Measurements from ENCODE around the gene CACHD1. TPM values are rescaled to one million over a fixed set of nuclear protein-coding genes. Genes with fewer than 3 reads are reported as not detected.

CACHD1 gene
- polyA plus RNA-seq, 1 of the 3 experiments (the other 2 are of a cell fraction) = 2.2 TPM

GRCh38 chr1:64538389-64538788, 68.5 kb downstream of the CACHD1 start:
- Histone ChIP-seq H3K4me2 (no peak overlapping the region), H3K9me2 (no peaks in the 10 kb centered on the region), H3K4me3 (ENCODE audit: low read depth in 2 of 2, low read length in 1 of 2) (no peak overlapping the region), H3F3A (replicated peaks; ENCODE audit: insufficient read depth) (peaks cover 6% of the 10 kb centered on the region), H3K9me3 (no peaks in the 10 kb centered on the region), H3K27me3 (ENCODE audit: insufficient read depth) (no peaks in the 10 kb centered on the region), H3K36me3 (replicated peaks in 1 of 2; ENCODE audit: control insufficient read depth in 1 of 2, insufficient read depth in 2 of 2, low read length in 1 of 2) (no peaks in the 10 kb centered on the region), H4K20me1 (ENCODE audit: insufficient read depth) (no peaks in the 10 kb centered on the region), H3K27ac (ENCODE audit: low read depth in 2 of 2, low read length in 1 of 2) (peak overlapping the region in 1 of 2 experiments; percentile 86; a peak in 1 of 4 replicates), H3K9ac (no peak overlapping the region), H3K4me1 (ENCODE audit: control insufficient read depth in 1 of 2, insufficient read depth in 2 of 2, low read depth in 1 of 2, low read length in 1 of 2) (peaks cover 28 to 46% of the 10 kb centered on the region in 2 experiments; a peak in 3 of 4 replicates), H2AFZ (ENCODE audit: low read depth) (no peak overlapping the region), H3K79me2 (ENCODE audit: insufficient read depth) (no peaks in the 10 kb centered on the region)
- ChIA-PET CTCF (no interaction called here), POLR2A (no interaction called here)
- no peak for DNase-seq
- 87% methylated on average over 3 of the region's 3 CpGs for WGBS (ENCODE audit: low lambda C conversion rate)
- no peak for TF ChIP-seq CTCF (IDR thresholded peaks at IDR 0.05)
- TF ChIP-seq TEAD4 (IDR thresholded peaks at IDR 0.05; ENCODE audit: borderline replicate concordance, insufficient read depth) = no peak
- no peak for TF ChIP-seq MAX (IDR thresholded peaks at IDR 0.05; ENCODE audit: low read depth)
- no peak for TF ChIP-seq SMC3 (IDR thresholded peaks at IDR 0.05; ENCODE audit: low read depth, low read length)
- no peak for TF ChIP-seq EZH2phosphoT487 (IDR thresholded peaks at IDR 0.05; ENCODE audit: borderline replicate concordance, low read depth)
- no peak for TF ChIP-seq ELF1 (IDR thresholded peaks at IDR 0.05)
- no peak for TF ChIP-seq JUND (IDR thresholded peaks at IDR 0.05)
- TF ChIP-seq TAF1 (IDR thresholded peaks at IDR 0.05; ENCODE audit: borderline replicate concordance, low read depth, low read length) = no peak
- TF ChIP-seq, protein P1, sequence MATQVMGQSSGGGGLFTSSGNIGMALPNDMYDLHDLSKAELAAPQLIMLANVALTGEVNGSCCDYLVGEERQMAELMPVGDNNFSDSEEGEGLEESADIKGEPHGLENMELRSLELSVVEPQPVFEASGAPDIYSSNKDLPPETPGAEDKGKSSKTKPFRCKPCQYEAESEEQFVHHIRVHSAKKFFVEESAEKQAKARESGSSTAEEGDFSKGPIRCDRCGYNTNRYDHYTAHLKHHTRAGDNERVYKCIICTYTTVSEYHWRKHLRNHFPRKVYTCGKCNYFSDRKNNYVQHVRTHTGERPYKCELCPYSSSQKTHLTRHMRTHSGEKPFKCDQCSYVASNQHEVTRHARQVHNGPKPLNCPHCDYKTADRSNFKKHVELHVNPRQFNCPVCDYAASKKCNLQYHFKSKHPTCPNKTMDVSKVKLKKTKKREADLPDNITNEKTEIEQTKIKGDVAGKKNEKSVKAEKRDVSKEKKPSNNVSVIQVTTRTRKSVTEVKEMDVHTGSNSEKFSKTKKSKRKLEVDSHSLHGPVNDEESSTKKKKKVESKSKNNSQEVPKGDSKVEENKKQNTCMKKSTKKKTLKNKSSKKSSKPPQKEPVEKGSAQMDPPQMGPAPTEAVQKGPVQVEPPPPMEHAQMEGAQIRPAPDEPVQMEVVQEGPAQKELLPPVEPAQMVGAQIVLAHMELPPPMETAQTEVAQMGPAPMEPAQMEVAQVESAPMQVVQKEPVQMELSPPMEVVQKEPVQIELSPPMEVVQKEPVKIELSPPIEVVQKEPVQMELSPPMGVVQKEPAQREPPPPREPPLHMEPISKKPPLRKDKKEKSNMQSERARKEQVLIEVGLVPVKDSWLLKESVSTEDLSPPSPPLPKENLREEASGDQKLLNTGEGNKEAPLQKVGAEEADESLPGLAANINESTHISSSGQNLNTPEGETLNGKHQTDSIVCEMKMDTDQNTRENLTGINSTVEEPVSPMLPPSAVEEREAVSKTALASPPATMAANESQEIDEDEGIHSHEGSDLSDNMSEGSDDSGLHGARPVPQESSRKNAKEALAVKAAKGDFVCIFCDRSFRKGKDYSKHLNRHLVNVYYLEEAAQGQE (IDR thresholded peaks at IDR 0.05; ENCODE audit: low read depth, low read length) = no peak
- TF ChIP-seq EP300 (IDR thresholded peaks at IDR 0.05; ENCODE audit: borderline replicate concordance in 1 of 2, low read depth in 1 of 2, low read length in 1 of 2) = no peak
- TF ChIP-seq FOXM1 (IDR thresholded peaks at IDR 0.05; ENCODE audit: low read depth) = no peak

GRCh38 chr1:64539289-64539688, 69.4 kb downstream of the CACHD1 start:
- H3K79me2 ChIP-seq (ENCODE audit: insufficient read depth) = no peaks in the 10 kb centered on the region
- H3K4me2 ChIP-seq = peak overlapping the region; percentile 60; the same call in 1 of the 2 replicates
- no peak for TF ChIP-seq JUND (IDR thresholded peaks at IDR 0.05)
- TF ChIP-seq MXI1 (IDR thresholded peaks at IDR 0.05; ENCODE audit: low read depth, low read length) = peak; percentile 38; the same call in 1 of the 2 replicates
- TF ChIP-seq, protein P2, sequence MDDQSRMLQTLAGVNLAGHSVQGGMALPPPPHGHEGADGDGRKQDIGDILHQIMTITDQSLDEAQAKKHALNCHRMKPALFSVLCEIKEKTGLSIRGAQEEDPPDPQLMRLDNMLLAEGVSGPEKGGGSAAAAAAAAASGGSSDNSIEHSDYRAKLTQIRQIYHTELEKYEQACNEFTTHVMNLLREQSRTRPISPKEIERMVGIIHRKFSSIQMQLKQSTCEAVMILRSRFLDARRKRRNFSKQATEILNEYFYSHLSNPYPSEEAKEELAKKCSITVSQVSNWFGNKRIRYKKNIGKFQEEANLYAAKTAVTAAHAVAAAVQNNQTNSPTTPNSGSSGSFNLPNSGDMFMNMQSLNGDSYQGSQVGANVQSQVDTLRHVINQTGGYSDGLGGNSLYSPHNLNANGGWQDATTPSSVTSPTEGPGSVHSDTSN (IDR thresholded peaks at IDR 0.05) = no peak
- H3K4me3 ChIP-seq (ENCODE audit: low read depth in 2 of 2, low read length in 1 of 2) = no peak overlapping the region
- no peaks in the 10 kb centered on the region for H3K36me3 ChIP-seq (replicated peaks in 1 of 2; ENCODE audit: control insufficient read depth in 1 of 2, insufficient read depth in 2 of 2, low read length in 1 of 2)
- H3F3A ChIP-seq (replicated peaks; ENCODE audit: insufficient read depth) = peaks cover 6% of the 10 kb centered on the region
- H3K9me3 ChIP-seq = no peaks in the 10 kb centered on the region
- ChIA-PET CTCF (interaction anchor here (0.9 kb wide), 1 partner anchor 16 kb away, joined by 3 read pairs; no protein-coding TSS in a partner anchor), POLR2A (no interaction called here)
- H3K27ac ChIP-seq (ENCODE audit: low read depth in 2 of 2, low read length in 1 of 2) = peak overlapping the region in 1 of 2 experiments; percentile 86; a peak in 3 of 4 replicates
- H3K9ac ChIP-seq = no peak overlapping the region
- H3K4me1 ChIP-seq (ENCODE audit: control insufficient read depth in 1 of 2, insufficient read depth in 2 of 2, low read depth in 1 of 2, low read length in 1 of 2) = peaks cover 36 to 50% of the 10 kb centered on the region in 2 experiments; a peak in 3 of 4 replicates
- H3K9me2 ChIP-seq = no peaks in the 10 kb centered on the region
- H2AFZ ChIP-seq (ENCODE audit: low read depth) = no peak overlapping the region
- DNase-seq = no peak
- no peaks in the 10 kb centered on the region for H4K20me1 ChIP-seq (ENCODE audit: insufficient read depth)
- no peaks in the 10 kb centered on the region for H3K27me3 ChIP-seq (ENCODE audit: insufficient read depth)
- WGBS (ENCODE audit: low lambda C conversion rate) = 49% methylated on average over 3 of the region's 3 CpGs
